ENCODE data around the gene SPTB.

SPTB gene

DNA sequence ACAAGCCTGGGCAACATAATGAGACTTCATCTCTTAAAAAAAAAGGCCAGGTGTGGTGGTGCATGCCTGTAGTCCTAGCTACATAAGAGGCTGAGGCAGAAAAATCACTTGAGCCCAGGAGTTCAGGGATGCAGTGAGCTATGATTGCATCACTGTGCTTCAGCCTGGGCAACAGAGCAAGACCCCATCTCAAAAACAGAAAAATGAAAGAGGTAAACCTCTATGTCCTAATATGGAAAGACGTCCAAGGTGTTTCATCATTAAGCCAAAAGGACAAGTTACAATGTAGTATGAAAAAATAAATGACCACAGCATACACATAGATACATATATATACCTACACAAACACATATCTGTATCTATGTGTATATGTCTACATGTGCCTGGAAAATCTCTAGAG is 15.4 kb downstream of the SPTB start:
- TF ChIP-seq, protein P1, sequence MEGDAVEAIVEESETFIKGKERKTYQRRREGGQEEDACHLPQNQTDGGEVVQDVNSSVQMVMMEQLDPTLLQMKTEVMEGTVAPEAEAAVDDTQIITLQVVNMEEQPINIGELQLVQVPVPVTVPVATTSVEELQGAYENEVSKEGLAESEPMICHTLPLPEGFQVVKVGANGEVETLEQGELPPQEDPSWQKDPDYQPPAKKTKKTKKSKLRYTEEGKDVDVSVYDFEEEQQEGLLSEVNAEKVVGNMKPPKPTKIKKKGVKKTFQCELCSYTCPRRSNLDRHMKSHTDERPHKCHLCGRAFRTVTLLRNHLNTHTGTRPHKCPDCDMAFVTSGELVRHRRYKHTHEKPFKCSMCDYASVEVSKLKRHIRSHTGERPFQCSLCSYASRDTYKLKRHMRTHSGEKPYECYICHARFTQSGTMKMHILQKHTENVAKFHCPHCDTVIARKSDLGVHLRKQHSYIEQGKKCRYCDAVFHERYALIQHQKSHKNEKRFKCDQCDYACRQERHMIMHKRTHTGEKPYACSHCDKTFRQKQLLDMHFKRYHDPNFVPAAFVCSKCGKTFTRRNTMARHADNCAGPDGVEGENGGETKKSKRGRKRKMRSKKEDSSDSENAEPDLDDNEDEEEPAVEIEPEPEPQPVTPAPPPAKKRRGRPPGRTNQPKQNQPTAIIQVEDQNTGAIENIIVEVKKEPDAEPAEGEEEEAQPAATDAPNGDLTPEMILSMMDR (conservative IDR thresholded peaks at IDR 0.05; ENCODE audit: low read depth, low read length): no peak
- DNase-seq (ENCODE audit: low read depth): no peak
- H3K4me3 ChIP-seq (ENCODE audit: low read depth, low read length): no peak overlapping the region

DNA sequence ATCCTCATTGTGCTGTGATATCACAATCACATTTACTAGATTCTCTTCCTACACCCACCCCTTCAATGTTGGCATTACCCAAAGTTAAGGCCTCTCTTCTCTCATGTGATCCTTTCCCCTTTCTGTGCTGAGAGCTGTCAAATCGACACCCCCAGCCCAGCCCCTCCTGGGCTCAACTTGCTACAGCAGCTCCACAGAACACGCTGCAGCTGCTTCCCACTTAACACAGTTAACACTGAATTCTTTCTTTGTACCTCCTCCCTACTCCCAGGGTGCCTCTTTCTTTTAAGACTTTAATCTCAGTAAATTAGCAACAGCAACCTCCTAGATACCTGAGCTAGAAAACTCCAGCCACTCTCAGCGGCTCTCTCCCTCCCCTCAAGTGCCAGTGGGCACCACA is 17.8 kb downstream of the SPTB start:
- DNase-seq (ENCODE audit: low read depth): no peak
- TF ChIP-seq, protein P1 (conservative IDR thresholded peaks at IDR 0.05; ENCODE audit: low read depth, low read length): no peak
- no peak overlapping the region for H3K4me3 ChIP-seq (ENCODE audit: low read depth, low read length)

DNA sequence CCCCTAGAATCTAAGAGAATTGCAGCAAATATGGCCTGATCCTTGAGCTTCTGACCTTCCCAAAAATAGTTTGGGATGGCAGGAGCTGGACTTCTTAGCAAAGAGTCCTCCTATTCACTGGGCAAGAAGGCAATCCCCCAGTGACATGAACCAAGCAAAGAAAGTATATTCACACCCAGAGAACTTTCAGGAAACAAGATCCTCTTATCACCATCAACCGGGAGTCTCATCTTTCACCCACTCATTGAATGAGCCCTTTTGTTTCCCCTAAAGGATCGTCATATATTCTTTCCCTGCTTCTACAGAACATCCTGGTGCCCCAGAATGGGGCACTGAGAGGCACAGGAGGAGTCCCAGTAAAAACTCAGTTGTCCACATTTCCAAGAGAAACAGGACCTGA is 19.7 kb downstream of the SPTB start:
- no peak overlapping the region for H3K4me3 ChIP-seq (ENCODE audit: low read depth, low read length)
- no peak for DNase-seq (ENCODE audit: low read depth)
- TF ChIP-seq, protein P1 (conservative IDR thresholded peaks at IDR 0.05; ENCODE audit: low read depth, low read length): no peak

DNA sequence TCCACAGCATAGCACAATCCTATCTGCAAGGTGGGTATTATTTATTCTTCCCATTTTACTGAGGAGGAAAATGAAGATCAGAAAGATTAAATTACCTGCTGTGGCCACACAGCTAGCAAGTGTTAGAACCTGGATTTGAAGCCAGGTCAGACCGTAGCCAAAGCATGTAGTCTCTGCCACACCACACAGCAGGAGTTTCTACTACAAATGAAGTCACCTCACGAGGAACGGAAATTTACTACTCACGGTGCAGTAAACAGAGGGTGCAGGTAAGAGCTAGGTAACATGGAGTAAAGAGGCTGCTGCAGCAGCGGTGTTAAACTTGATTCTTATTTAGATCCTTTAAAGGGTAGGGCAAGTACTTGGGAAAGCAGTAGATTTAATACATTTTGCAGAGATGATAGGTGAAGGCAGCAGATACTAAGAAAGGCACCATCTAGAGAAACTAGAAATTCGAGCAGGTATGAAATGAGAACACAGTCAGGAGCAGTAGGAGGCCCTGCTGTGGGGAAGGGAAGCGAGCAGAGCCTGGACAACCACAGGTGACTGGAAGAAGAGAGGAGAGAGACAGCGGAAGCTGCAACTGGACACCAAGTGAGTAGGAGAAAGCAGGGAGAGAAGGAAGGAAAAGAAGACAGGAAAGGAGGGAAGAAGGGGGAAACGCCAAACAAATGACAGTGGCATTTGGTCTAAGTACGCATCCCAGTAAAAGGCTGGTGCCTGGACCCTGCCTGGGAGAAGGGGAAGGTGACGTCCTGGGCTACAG is 21.5 kb downstream of the SPTB start:
- TF ChIP-seq, protein P1 (conservative IDR thresholded peaks at IDR 0.05; ENCODE audit: low read depth, low read length): no peak
- H3K4me3 ChIP-seq (ENCODE audit: low read depth, low read length): no peak overlapping the region

DNA sequence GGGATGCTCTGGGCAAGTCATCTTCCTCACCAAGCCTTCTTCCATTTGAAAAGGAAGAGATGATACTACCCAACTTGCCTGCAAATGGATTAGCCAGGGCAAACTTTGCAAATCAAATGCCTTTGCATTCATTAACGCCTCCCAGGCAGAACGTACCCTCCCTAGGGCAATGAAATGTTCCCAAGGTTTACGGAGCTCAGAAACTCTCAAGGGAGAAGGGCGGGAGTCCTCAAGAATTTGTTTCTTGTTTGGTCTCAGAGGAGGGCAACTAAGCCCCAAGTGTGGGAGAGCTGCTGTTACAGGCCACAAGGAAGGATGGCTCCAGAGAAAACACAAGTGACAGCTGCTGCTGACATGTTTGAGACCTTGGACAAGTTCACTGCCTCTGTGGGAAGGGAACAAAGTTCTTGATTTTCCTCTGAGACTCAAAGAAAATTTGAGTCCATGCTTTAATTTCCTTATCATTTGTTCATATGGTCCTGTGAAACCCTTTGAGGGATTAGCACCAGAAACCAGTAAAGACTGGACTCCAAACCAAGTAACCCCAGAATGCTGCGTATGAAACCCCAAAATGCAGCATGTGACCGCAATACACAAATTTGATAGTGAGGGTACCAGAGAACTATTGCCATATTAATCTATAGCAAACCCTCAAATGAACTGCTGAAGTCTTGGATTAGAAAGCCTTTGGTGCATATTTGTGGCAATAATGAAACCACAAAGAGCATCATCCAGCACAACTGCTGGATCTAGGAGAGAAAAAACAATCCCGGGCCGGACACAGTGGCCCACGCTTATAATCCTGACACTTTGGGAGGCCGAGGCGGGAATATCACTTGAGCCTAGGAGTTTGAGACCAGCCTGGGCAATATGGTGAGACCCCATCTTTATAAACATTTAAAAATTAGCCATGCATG is 22.9 kb downstream of the SPTB start:
- no peak for DNase-seq (ENCODE audit: low read depth)
- TF ChIP-seq, protein P1 (conservative IDR thresholded peaks at IDR 0.05; ENCODE audit: low read depth, low read length): no peak
- no peak overlapping the region for H3K4me3 ChIP-seq (ENCODE audit: low read depth, low read length)

More for the DNA sequence above, 21.5 kb downstream of the SPTB start:
- DNase-seq (ENCODE audit: low read depth): no peak

DNA sequence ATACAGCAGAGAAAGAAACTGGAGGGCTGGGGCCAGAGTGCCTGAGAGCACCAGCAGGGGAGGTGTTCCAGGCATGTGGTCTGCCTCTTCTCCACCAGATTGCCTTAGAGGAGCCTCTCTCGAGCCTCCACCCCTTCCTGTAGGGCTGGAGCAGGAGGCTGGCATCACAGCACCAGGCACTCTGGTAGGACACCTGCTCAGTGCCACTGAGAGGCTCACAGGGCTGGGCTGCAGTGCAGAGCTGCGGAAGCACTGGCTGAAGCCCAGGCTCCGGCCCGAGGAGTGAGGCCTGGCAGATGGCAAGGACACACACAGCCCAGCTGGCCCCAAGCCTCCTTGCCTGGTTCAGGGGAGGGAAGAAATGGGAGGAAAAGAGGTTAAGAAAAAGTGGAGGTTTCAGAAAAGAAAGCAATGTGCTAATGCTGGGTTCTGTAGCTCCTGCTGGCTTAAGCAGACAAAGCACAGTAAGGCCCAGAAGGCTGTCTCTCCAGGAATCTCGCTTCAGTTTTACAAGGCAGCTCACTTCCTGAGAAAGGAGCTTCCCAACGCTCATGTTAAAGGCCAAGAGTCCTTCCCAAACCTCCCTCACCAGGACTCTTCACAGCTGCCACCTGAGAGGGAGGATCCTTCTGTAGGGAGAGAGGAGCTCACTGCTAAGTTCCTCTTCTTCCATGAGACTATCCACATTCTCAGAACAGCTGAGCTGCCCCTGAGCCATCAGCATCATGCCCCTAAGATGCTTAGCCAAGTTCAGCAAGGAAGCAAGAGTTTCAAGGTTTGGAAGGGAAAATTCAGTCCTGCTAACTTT is 23.8 kb downstream of the SPTB start:
- no peak for DNase-seq (ENCODE audit: low read depth)
- TF ChIP-seq, protein P1 (conservative IDR thresholded peaks at IDR 0.05; ENCODE audit: low read depth, low read length): no peak
- H3K4me3 ChIP-seq (ENCODE audit: low read depth, low read length): no peak overlapping the region

All from choroid plexus epithelial cell (primary cell).